HEK293 (cell line): ENCODE results near the gene APOBEC3A.
A peak's percentile ranks its signal among the peaks of the same experiment; 100 is the strongest.

Experiments used
- CTCF ChIA-PET: fragments of 350-600 bp; formaldehyde crosslinking; extraction: SDS; loops from one replicate; lab custom pipeline; 2021; ENCODE audit warnings: antibody characterized with exemption; lab: Yijun Ruan, JAX
- POLR2A ChIA-PET: fragments of 300-600 bp; formaldehyde crosslinking; extraction: SDS; loops from one replicate; lab custom pipeline; 2020; ENCODE audit warnings: antibody characterized with exemption, inconsistent platforms; lab: Yijun Ruan, JAX
- H3K27ac ChIP-seq: fragments of 200-500 bp; sonication (Bioruptor generic); 2 replicates; pipeline ENCODE4 v1.5.1; 2014; ENCODE audit warnings: low read depth, low read length, control low read depth, inconsistent platforms; ENCODE audit errors: extremely low read depth
- H3K36me3 ChIP-seq, 2 experiments: fragments of 200-500 bp in 1 of 2; sonication (Bioruptor generic) in 1 of 2; 1 replicate in 1 of 2; 2 replicates in 1 of 2; pipeline ENCODE4 v1.5.1; 2014 to 2017; ENCODE audit warnings: inconsistent platforms in 2 of 2, low read length in 2 of 2; ENCODE audit not compliant: control insufficient read depth in 2 of 2, insufficient read depth in 1 of 2
- H3K4me1 ChIP-seq: fragments of 200-500 bp; sonication (Bioruptor generic); 2 replicates; pipeline ENCODE4 v1.5.1; 2014; ENCODE audit warnings: mild to moderate bottlenecking, low read length, inconsistent platforms; ENCODE audit not compliant: control insufficient read depth, insufficient read depth
- H3K4me3 ChIP-seq: 2 replicates; pipeline ENCODE4 v1.5.1; 2011; ENCODE audit warnings: low read depth, mild to moderate bottlenecking, control low read depth, low read length, moderate library complexity
- H3K9me3 ChIP-seq: fragments of 200-500 bp; sonication (Bioruptor generic); 2 replicates; pipeline ENCODE4 v1.5.1; 2014; ENCODE audit warnings: low read depth, low read length, inconsistent platforms; ENCODE audit not compliant: control insufficient read depth, insufficient read depth
- EGR2 ChIP-seq: fragments of 450-650 bp; formaldehyde crosslinking; IDR thresholded peaks from 2 replicates; pipeline ENCODE4 v1.5.1; 2016; ENCODE audit warnings: low read depth, missing biosample characterization, missing genetic modification characterization
- WT1 ChIP-seq: fragments of 450-650 bp; formaldehyde crosslinking; IDR thresholded peaks from 2 replicates; pipeline ENCODE4 v1.5.1; 2016; ENCODE audit warnings: missing biosample characterization, missing genetic modification characterization
- ZBTB7A ChIP-seq: fragments of 450-650 bp; formaldehyde crosslinking; IDR thresholded peaks from 2 replicates; pipeline ENCODE4 v1.5.1; 2016; ENCODE audit warnings: low read depth, missing biosample characterization, missing genetic modification characterization
- ZFHX2 ChIP-seq: fragments of 450-650 bp; formaldehyde crosslinking; conservative IDR thresholded peaks from 2 replicates; pipeline ENCODE4 v1.5.1; 2016; ENCODE audit warnings: missing biosample characterization, missing genetic modification characterization
- ZFP3 ChIP-seq: fragments of 450-650 bp; formaldehyde crosslinking; IDR thresholded peaks from 2 replicates; pipeline ENCODE4 v1.5.1; 2016; ENCODE audit warnings: low read depth, missing biosample characterization, missing genetic modification characterization
- ZNF2 ChIP-seq: fragments of 450-650 bp; formaldehyde crosslinking; IDR thresholded peaks from 2 replicates; pipeline ENCODE4 v1.5.1; 2016; ENCODE audit warnings: missing biosample characterization, missing genetic modification characterization
- ZNF23 ChIP-seq: fragments of 450-650 bp; formaldehyde crosslinking; IDR thresholded peaks from 2 replicates; pipeline ENCODE4 v1.5.1; 2016; ENCODE audit warnings: missing biosample characterization, missing genetic modification characterization, borderline replicate concordance
- ZNF324 ChIP-seq: fragments of 450-650 bp; formaldehyde crosslinking; IDR thresholded peaks from 2 replicates; pipeline ENCODE4 v1.5.1; 2016; ENCODE audit warnings: missing biosample characterization, missing genetic modification characterization
- ZNF341 ChIP-seq: fragments of 450-650 bp; formaldehyde crosslinking; IDR thresholded peaks from 2 replicates; pipeline ENCODE4; 2016; ENCODE audit warnings: low read depth, missing biosample characterization, missing genetic modification characterization
- ZNF585B ChIP-seq: fragments of 450-650 bp; formaldehyde crosslinking; IDR thresholded peaks from 2 replicates; pipeline ENCODE4 v1.5.1; 2016; ENCODE audit warnings: missing biosample characterization, missing genetic modification characterization
- ZNF777 ChIP-seq: fragments of 450-650 bp; formaldehyde crosslinking; IDR thresholded peaks from 2 replicates; pipeline ENCODE4 v1.5.1; 2017; ENCODE audit warnings: missing biosample characterization, missing genetic modification characterization, borderline replicate concordance
- ZSCAN23 ChIP-seq: fragments of 450-650 bp; formaldehyde crosslinking; IDR thresholded peaks from 2 replicates; pipeline ENCODE4 v1.5.1; 2016; ENCODE audit warnings: missing biosample characterization, missing genetic modification characterization
- TF ChIP-seq, protein P1 (sequence below): fragments of 450-650 bp; formaldehyde crosslinking; IDR thresholded peaks from 2 replicates; pipeline ENCODE4 v1.5.1; 2016; ENCODE audit warnings: missing biosample characterization, missing genetic modification characterization
- TF ChIP-seq, protein P2 (sequence below): fragments of 450-650 bp; formaldehyde crosslinking; IDR thresholded peaks from 2 replicates; pipeline ENCODE4 v1.5.1; 2016; ENCODE audit warnings: missing biosample characterization, missing genetic modification characterization
- TF ChIP-seq, protein P3 (sequence below): fragments of 450-650 bp; formaldehyde crosslinking; IDR thresholded peaks from 2 replicates; pipeline ENCODE4 v1.5.1; 2017; ENCODE audit warnings: missing biosample characterization, missing genetic modification characterization
- TF ChIP-seq, protein P4 (sequence below): fragments of 450-650 bp; formaldehyde crosslinking; IDR thresholded peaks from 2 replicates; pipeline ENCODE4 v1.5.1; 2016; ENCODE audit warnings: missing biosample characterization, missing genetic modification characterization

Gene APOBEC3A

DNA sequence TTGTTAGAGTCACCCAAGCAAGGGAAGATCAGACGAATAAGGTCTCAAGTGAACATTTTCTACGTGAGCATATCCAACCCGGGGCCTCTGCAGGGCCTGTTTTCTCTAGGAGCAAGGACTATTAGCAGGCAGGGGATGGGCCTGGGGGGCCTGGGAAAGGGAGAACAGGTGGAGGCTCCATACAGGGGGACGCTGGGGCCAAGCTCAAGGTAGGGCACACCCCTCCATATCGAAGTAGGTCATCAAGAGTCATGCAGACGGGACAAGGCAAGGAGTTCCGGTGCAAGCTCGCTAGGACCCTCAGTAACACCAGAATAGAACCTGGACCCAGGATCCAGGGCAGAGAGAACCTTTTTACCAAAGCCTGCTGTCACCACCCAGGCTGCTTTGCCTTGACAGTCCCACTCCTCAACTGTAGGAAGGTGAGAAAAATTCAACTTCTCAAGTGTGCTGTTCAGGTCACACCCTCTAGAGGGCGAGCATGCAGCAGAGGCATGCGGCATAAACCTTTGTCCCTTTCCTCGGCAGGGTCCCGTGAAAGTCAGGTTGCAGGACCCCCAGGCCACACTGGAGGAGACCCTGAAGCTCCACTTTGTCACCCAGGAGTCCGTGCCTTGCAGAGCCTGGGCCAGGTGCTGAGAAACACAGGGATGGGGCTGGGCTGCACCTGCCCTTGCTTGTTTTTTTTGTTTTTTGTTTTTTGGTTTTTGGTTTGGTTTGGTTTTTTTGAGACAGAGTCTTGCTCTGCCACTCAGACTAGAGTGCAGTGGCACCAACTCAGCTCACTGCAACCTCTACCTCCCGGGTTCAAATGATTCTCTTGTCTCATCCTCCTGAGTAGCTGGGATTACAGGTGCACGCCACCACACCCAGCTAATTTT, 16.1 kb downstream of the APOBEC3A start (continued):
- 0 out of 2 replicates have a peak, but pooled peaks have one; percentile 66 for TF ChIP-seq ZNF2 (tag by site-specific recombination)
- TF ChIP-seq ZNF585B (tag by site-specific recombination) = no peak
- TF ChIP-seq ZNF23 (tag by site-specific recombination) = no peak
- TF ChIP-seq ZSCAN23 (tag by site-specific recombination) = no peak
- TF ChIP-seq, protein P1, sequence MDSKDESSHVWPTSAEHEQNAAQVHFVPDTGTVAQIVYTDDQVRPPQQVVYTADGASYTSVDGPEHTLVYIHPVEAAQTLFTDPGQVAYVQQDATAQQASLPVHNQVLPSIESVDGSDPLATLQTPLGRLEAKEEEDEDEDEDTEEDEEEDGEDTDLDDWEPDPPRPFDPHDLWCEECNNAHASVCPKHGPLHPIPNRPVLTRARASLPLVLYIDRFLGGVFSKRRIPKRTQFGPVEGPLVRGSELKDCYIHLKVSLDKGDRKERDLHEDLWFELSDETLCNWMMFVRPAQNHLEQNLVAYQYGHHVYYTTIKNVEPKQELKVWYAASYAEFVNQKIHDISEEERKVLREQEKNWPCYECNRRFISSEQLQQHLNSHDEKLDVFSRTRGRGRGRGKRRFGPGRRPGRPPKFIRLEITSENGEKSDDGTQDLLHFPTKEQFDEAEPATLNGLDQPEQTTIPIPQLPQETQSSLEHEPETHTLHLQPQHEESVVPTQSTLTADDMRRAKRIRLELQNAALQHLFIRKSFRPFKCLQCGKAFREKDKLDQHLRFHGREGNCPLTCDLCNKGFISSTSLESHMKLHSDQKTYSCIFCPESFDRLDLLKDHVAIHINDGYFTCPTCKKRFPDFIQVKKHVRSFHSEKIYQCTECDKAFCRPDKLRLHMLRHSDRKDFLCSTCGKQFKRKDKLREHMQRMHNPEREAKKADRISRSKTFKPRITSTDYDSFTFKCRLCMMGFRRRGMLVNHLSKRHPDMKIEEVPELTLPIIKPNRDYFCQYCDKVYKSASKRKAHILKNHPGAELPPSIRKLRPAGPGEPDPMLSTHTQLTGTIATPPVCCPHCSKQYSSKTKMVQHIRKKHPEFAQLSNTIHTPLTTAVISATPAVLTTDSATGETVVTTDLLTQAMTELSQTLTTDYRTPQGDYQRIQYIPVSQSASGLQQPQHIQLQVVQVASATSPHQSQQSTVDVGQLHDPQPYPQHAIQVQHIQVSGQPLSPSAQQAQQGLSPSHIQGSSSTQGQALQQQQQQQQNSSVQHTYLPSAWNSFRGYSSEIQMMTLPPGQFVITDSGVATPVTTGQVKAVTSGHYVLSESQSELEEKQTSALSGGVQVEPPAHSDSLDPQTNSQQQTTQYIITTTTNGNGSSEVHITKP (tag by site-specific recombination) = peak; percentile 47; the same call in 1 of the 2 replicates
- TF ChIP-seq ZBTB7A (tag by site-specific recombination) = no peak
- no peak for TF ChIP-seq ZNF324 (tag by site-specific recombination)
- TF ChIP-seq, protein P2, sequence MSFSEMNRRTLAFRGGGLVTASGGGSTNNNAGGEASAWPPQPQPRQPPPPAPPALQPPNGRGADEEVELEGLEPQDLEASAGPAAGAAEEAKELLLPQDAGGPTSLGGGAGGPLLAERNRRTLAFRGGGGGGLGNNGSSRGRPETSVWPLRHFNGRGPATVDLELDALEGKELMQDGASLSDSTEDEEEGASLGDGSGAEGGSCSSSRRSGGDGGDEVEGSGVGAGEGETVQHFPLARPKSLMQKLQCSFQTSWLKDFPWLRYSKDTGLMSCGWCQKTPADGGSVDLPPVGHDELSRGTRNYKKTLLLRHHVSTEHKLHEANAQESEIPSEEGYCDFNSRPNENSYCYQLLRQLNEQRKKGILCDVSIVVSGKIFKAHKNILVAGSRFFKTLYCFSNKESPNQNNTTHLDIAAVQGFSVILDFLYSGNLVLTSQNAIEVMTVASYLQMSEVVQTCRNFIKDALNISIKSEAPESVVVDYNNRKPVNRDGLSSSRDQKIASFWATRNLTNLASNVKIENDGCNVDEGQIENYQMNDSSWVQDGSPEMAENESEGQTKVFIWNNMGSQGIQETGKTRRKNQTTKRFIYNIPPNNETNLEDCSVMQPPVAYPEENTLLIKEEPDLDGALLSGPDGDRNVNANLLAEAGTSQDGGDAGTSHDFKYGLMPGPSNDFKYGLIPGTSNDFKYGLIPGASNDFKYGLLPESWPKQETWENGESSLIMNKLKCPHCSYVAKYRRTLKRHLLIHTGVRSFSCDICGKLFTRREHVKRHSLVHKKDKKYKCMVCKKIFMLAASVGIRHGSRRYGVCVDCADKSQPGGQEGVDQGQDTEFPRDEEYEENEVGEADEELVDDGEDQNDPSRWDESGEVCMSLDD (tag by site-specific recombination) = no peak
- TF ChIP-seq ZFP3 (tag by site-specific recombination) = no peak
- TF ChIP-seq, protein P3, sequence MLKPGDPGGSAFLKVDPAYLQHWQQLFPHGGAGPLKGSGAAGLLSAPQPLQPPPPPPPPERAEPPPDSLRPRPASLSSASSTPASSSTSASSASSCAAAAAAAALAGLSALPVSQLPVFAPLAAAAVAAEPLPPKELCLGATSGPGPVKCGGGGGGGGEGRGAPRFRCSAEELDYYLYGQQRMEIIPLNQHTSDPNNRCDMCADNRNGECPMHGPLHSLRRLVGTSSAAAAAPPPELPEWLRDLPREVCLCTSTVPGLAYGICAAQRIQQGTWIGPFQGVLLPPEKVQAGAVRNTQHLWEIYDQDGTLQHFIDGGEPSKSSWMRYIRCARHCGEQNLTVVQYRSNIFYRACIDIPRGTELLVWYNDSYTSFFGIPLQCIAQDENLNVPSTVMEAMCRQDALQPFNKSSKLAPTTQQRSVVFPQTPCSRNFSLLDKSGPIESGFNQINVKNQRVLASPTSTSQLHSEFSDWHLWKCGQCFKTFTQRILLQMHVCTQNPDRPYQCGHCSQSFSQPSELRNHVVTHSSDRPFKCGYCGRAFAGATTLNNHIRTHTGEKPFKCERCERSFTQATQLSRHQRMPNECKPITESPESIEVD (tag by site-specific recombination) = no peak
- TF ChIP-seq, all 188 proteins: peak for 5

DNA sequence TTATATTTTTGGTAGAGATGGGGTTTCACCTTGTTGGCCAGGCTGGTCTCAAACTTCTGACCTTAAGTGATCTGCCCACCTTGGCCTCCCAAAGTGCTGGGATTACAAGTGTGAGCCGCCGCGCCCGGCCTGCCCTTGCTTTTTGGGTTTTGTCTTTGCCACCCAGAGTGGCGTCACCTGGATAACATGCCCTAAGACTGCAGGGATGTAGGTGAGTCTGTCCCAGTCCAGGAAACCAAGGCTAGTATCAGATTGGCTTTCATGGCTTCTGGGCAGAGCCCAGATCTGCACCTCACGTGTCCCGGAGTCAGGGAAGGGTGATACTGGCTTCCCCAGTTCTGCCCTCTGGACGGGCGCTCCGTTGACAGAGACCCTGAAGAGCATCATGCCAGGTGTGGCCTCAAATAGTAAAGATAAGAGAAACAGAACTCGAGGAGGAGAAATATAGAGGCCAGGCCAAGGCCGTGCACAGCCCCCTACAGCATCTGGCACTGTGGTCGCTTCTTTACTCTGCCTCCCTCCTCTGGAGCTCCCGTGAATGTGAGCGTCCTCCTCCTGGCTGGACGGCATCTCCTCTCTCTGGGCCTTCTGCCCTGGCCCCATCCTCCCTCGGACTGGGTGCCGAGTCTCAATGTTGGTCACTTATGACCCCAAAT, 16.9 kb downstream of the APOBEC3A start:
- no peak for TF ChIP-seq ZNF341 (tag by site-specific recombination)
- TF ChIP-seq, protein P4, sequence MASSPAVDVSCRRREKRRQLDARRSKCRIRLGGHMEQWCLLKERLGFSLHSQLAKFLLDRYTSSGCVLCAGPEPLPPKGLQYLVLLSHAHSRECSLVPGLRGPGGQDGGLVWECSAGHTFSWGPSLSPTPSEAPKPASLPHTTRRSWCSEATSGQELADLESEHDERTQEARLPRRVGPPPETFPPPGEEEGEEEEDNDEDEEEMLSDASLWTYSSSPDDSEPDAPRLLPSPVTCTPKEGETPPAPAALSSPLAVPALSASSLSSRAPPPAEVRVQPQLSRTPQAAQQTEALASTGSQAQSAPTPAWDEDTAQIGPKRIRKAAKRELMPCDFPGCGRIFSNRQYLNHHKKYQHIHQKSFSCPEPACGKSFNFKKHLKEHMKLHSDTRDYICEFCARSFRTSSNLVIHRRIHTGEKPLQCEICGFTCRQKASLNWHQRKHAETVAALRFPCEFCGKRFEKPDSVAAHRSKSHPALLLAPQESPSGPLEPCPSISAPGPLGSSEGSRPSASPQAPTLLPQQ (tag by site-specific recombination) = no peak
- TF ChIP-seq, protein P2 (tag by site-specific recombination) = no peak
- no peak for TF ChIP-seq WT1
- TF ChIP-seq ZNF777 (tag by site-specific recombination) = no peak
- no peak for TF ChIP-seq ZFHX2 (tag by site-specific recombination)
- TF ChIP-seq EGR2 = no peak
- TF ChIP-seq, all 188 proteins: peak for 0
- Histone ChIP-seq H3K4me3 (no peak overlapping the region), H3K27ac (no peak overlapping the region), H3K4me1 (no peaks in the 10 kb centered on the region), H3K9me3 (no peaks in the 10 kb centered on the region), H3K36me3 (no peaks in the 10 kb centered on the region)
- ChIA-PET CTCF (interaction anchor here (0.6 to 3.2 kb wide), 24 partner anchors 10 to 357 kb away, joined by 3 to 44 read pairs (median 5); partner anchors contain the start of gene CBX6), POLR2A (no interaction called here)
